HCT116 (cell line): Measurements from ENCODE around the gene CNMD. TPM values are rescaled to one million over a fixed set of nuclear protein-coding genes. Genes with fewer than 3 reads are reported as not detected.
"Not testable (repeated sequence)": the region's sequence is repeated elsewhere in the genome, so short reads cannot be mapped to it uniquely, and the experiment has no call there.

Source experiments
- ATAC-seq: fragments of 200-7000 bp; cut with Tn5 transposase; 2 replicates; pipeline ENCODE4 v1.9.1; 2020; ENCODE audit warnings: mild to moderate bottlenecking, moderate library complexity
- BruUV-seq: library from RNA; stranded (reverse); fragments of 400-500 nt; replicated peaks from 2 replicates; lab custom pipeline; 2021; lab: Mats Ljungman, UMichigan
- CTCF ChIA-PET: fragments of 300-600 bp; sonication (Branson Sonifier 250); formaldehyde crosslinking; loops from one replicate; lab custom pipeline; 2021; ENCODE audit warnings: antibody characterized with exemption; lab: Charles Lee
- POLR2A ChIA-PET: fragments of 300-600, 350-600 bp; sonication (Branson Sonifier 250); formaldehyde crosslinking; loops from one replicate; lab custom pipeline; 2021; ENCODE audit warnings: antibody characterized with exemption; lab: Charles Lee
- RAD21 ChIA-PET, 2 experiments: fragments of 300-600 bp; sonication (Branson Sonifier 250); formaldehyde crosslinking; loops; one replicate each; lab custom pipeline; 2023; ENCODE audit warnings: low total read pairs in 2 of 2; ENCODE audit not compliant: uncharacterized antibody in 2 of 2, unreplicated experiment in 2 of 2, low non-redundant PET in 1 of 2; lab: Charles Lee
- DNase-seq: peaks from one replicate; pipeline ENCODE4 v3.0.0-alpha.2; 2010; ENCODE audit warnings: low read depth, low spot score
- H2AFZ ChIP-seq: fragments of 200-600 bp; shearing (Covaris generic), sonication (generic); 2 replicates; pipeline ENCODE4 v1.6.1; 2017; ENCODE audit warnings: low read depth, mixed run types, mixed read lengths, antibody characterized with exemption, low read length; ENCODE audit not compliant: poor library complexity, severe bottlenecking
- H3K27ac ChIP-seq: 2 replicates; pipeline ENCODE4 v1.5.1; 2012; ENCODE audit warnings: low read depth, low read length
- H3K27me3 ChIP-seq: fragments of 200-600 bp; sonication (generic); 2 replicates; pipeline ENCODE4 v1.6.1; 2016; ENCODE audit warnings: mixed run types, low read length, mixed read lengths; ENCODE audit not compliant: insufficient read depth
- H3K36me3 ChIP-seq, 2 experiments: fragments of 200-500 bp in 1 of 2; fragments of 200-600 bp in 1 of 2; sonication (Bioruptor generic) in 1 of 2; sonication (generic) in 1 of 2; 2 replicates each; pipeline versions ENCODE4 v1.5.1 to v1.6.1; 2014 to 2016; ENCODE audit warnings: low read length in 2 of 2, inconsistent platforms in 1 of 2, mixed read lengths in 1 of 2, mixed run types in 1 of 2; ENCODE audit not compliant: insufficient read depth in 2 of 2, control insufficient read depth in 1 of 2
- H3K4me1 ChIP-seq, 2 experiments: fragments of 200-600 bp in 1 of 2; sonication (generic) in 1 of 2; 2 replicates each; pipeline versions ENCODE4 v1.5.1 to v1.6.1; 2012 to 2017; ENCODE audit warnings: low read length in 2 of 2, inconsistent platforms in 1 of 2, mild to moderate bottlenecking in 1 of 2, mixed read lengths in 1 of 2, mixed run types in 1 of 2, moderate library complexity in 1 of 2; ENCODE audit not compliant: insufficient read depth in 2 of 2, control insufficient read depth in 1 of 2
- H3K4me2 ChIP-seq: fragments of 200-600 bp; sonication (generic); 2 replicates; pipeline ENCODE4 v1.6.1; 2017; ENCODE audit warnings: mixed run types, low read length, mixed read lengths
- H3K4me3 ChIP-seq, 2 experiments: fragments of 200-600 bp in 1 of 2; sonication (generic) in 1 of 2; replicated peaks in 1 of 2; 2 replicates each; pipeline ENCODE4 v1.5.1; 2011 to 2016; ENCODE audit warnings: low read length in 2 of 2, control low read depth in 1 of 2, low read depth in 1 of 2, mild to moderate bottlenecking in 1 of 2, mixed read lengths in 1 of 2, mixed run types in 1 of 2
- H3K79me2 ChIP-seq: fragments of 200-600 bp; sonication (generic); 2 replicates; pipeline ENCODE4 v1.6.1; 2017; ENCODE audit warnings: mild to moderate bottlenecking, mixed run types, low read length, moderate library complexity, mixed read lengths; ENCODE audit not compliant: insufficient read depth
- H3K9ac ChIP-seq: fragments of 200-600 bp; sonication (generic); 2 replicates; pipeline ENCODE4 v1.6.1; 2016; ENCODE audit warnings: low read length, mixed read lengths
- H3K9me2 ChIP-seq: fragments of 200-600 bp; sonication (generic), shearing (Covaris generic); 2 replicates; pipeline ENCODE4 v1.6.1; 2017; ENCODE audit warnings: mixed run types, mild to moderate bottlenecking, moderate library complexity; ENCODE audit not compliant: insufficient read depth
- H3K9me3 ChIP-seq, 2 experiments: fragments of 200-500 bp in 1 of 2; fragments of 200-600 bp in 1 of 2; sonication (Bioruptor generic) in 1 of 2; sonication (generic) in 1 of 2; 2 replicates each; pipeline ENCODE4 v1.6.1; 2014 to 2017; ENCODE audit warnings: low read length in 2 of 2, mixed read lengths in 2 of 2, inconsistent platforms in 1 of 2, low read depth in 1 of 2, mild to moderate bottlenecking in 1 of 2, mixed run types in 1 of 2, moderate library complexity in 1 of 2; ENCODE audit not compliant: control insufficient read depth in 1 of 2, insufficient read depth in 1 of 2
- H4K20me1 ChIP-seq: fragments of 200-600 bp; sonication (generic), shearing (Covaris generic); 2 replicates; pipeline ENCODE4 v1.6.1; 2017; ENCODE audit warnings: mixed run types, mild to moderate bottlenecking, moderate library complexity; ENCODE audit not compliant: insufficient read depth
- CEBPB ChIP-seq: IDR thresholded peaks from 2 replicates; pipeline ENCODE4 v1.6.1; 2012; ENCODE audit warnings: low read depth
- EGR1 ChIP-seq: IDR thresholded peaks from 2 replicates; pipeline ENCODE4 v1.6.1; 2012; ENCODE audit warnings: low read depth
- FOSL1 ChIP-seq: IDR thresholded peaks from 2 replicates; pipeline ENCODE4 v1.6.1; 2012; ENCODE audit warnings: low read depth
- SRF ChIP-seq: IDR thresholded peaks from 2 replicates; pipeline ENCODE4 v1.6.1; 2012; ENCODE audit warnings: low read depth
- ZFX ChIP-seq: fragments of 450-650 bp; IDR thresholded peaks from 2 replicates; pipeline ENCODE4 v1.6.1; 2017
- intact Hi-C: fragments of 100-400 bp; cut with micrococcal nuclease; formaldehyde crosslinking; loops from 2 replicates; pipeline ENCODE4 v1.10.0; 2022
- total RNA-seq: library from RNA; stranded (reverse); gene quantifications from one replicate; pipeline ENCODE4 v1.2.1, GENCODE V29; 2021; ENCODE audit not compliant: unreplicated experiment
- TF ChIP-seq, protein P1 (sequence below): IDR thresholded peaks from 2 replicates; pipeline ENCODE4 v1.6.1; 2012; ENCODE audit warnings: low read depth
- TF ChIP-seq, protein P2 (sequence below), 3 experiments: fragments of 200-600 bp in 1 of 3; sonication (generic) in 1 of 3; IDR thresholded peaks in 2 of 3; conservative IDR thresholded peaks in 1 of 3; 2 replicates each; pipeline ENCODE4 v1.5.1; 2012 to 2017; ENCODE audit warnings: low read depth in 2 of 3, low read length in 2 of 3, antibody characterized with exemption in 1 of 3, borderline replicate concordance in 1 of 3, control low read depth in 1 of 3, mild to moderate bottlenecking in 1 of 3, mixed read lengths in 1 of 3, mixed run types in 1 of 3, moderate library complexity in 1 of 3; ENCODE audit not compliant: insufficient read depth in 1 of 3
- TF ChIP-seq, protein P3 (sequence below): IDR thresholded peaks from 2 replicates; pipeline ENCODE4 v1.6.1; 2012

Gene CNMD
- total RNA-seq, 1 experiment from 2014 or later = not detected

DNA sequence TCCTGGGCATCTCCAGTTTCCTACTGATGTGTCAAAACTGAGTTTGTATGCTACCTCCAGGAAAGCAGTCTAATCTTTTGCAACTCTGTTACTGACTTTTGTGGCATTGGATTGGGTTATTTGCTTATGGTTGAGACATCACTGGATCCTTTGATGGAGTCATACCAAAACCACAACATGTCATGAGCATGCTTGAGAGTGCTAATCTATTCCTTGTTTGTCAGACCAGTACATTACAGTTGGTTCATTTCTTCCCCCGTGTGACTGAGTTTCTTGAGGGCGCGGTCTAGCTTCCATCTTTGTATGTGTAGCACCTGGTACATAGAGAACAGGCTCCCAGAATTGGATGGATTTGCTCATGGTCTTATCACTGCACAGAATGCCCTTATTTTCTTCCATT is 43.8 kb downstream of the CNMD start:
- Histone ChIP-seq H3K4me3 (no peak overlapping the region), H2AFZ (no peak overlapping the region), H3K9me3 (no peaks in the 10 kb centered on the region), H3K27me3 (no peaks in the 10 kb centered on the region), H3K79me2 (no peaks in the 10 kb centered on the region), H3K4me1 (no peaks in the 10 kb centered on the region), H3K9me2 (no peaks in the 10 kb centered on the region), H3K36me3 (no peaks in the 10 kb centered on the region; a peak in 1 of 4 replicates), H3K4me2 (no peak overlapping the region), H3K27ac (no peak overlapping the region), H3K9ac (no peak overlapping the region), H4K20me1 (no peaks in the 10 kb centered on the region)
- DNase-seq = no peak
- no TSS peak for BruUV-seq
- intact Hi-C loops = no loop called here
- ChIA-PET RAD21 (no interaction called here), POLR2A (no interaction called here), CTCF (no interaction called here)
- no peak for ATAC-seq
- no peak for TF ChIP-seq ZFX
- no peak for TF ChIP-seq CEBPB
- TF ChIP-seq EGR1 = no peak
- TF ChIP-seq SRF = no peak
- TF ChIP-seq, protein P1, sequence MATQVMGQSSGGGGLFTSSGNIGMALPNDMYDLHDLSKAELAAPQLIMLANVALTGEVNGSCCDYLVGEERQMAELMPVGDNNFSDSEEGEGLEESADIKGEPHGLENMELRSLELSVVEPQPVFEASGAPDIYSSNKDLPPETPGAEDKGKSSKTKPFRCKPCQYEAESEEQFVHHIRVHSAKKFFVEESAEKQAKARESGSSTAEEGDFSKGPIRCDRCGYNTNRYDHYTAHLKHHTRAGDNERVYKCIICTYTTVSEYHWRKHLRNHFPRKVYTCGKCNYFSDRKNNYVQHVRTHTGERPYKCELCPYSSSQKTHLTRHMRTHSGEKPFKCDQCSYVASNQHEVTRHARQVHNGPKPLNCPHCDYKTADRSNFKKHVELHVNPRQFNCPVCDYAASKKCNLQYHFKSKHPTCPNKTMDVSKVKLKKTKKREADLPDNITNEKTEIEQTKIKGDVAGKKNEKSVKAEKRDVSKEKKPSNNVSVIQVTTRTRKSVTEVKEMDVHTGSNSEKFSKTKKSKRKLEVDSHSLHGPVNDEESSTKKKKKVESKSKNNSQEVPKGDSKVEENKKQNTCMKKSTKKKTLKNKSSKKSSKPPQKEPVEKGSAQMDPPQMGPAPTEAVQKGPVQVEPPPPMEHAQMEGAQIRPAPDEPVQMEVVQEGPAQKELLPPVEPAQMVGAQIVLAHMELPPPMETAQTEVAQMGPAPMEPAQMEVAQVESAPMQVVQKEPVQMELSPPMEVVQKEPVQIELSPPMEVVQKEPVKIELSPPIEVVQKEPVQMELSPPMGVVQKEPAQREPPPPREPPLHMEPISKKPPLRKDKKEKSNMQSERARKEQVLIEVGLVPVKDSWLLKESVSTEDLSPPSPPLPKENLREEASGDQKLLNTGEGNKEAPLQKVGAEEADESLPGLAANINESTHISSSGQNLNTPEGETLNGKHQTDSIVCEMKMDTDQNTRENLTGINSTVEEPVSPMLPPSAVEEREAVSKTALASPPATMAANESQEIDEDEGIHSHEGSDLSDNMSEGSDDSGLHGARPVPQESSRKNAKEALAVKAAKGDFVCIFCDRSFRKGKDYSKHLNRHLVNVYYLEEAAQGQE = no peak
- no peak for TF ChIP-seq FOSL1

DNA sequence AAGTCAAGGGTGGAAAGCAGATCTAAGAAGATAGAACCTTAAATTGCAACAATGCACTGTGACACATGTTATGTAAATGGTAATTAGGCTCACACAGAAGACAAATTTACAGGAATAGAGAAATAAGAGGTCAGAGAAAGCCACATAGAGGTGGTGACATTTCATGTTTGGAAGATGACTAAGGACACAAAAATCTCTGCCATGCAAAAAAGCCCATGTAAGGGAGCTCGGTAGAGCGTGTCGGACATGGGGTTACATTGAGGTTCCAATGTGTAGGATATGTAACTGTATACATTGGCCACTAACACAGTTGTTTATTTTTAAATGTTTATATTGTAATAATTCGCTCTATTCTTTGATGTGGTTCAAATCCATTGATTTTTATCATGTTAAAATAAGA is 53.2 kb downstream of the CNMD start:
- RAD21 ChIA-PET = no interaction called here
- CTCF ChIA-PET = no interaction called here
- H3K27ac ChIP-seq = no peak overlapping the region
- TF ChIP-seq, protein P2, sequence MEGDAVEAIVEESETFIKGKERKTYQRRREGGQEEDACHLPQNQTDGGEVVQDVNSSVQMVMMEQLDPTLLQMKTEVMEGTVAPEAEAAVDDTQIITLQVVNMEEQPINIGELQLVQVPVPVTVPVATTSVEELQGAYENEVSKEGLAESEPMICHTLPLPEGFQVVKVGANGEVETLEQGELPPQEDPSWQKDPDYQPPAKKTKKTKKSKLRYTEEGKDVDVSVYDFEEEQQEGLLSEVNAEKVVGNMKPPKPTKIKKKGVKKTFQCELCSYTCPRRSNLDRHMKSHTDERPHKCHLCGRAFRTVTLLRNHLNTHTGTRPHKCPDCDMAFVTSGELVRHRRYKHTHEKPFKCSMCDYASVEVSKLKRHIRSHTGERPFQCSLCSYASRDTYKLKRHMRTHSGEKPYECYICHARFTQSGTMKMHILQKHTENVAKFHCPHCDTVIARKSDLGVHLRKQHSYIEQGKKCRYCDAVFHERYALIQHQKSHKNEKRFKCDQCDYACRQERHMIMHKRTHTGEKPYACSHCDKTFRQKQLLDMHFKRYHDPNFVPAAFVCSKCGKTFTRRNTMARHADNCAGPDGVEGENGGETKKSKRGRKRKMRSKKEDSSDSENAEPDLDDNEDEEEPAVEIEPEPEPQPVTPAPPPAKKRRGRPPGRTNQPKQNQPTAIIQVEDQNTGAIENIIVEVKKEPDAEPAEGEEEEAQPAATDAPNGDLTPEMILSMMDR (IDR thresholded peaks at IDR 0.05 in 2 of 3, conservative IDR thresholded peaks at IDR 0.05 in 1 of 3; ENCODE audit: borderline replicate concordance in 1 of 3, insufficient read depth in 1 of 3, low read depth in 2 of 3, low read length in 2 of 3) = no peak
- TF ChIP-seq, protein P3, sequence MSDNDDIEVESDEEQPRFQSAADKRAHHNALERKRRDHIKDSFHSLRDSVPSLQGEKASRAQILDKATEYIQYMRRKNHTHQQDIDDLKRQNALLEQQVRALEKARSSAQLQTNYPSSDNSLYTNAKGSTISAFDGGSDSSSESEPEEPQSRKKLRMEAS = no peak
- TF ChIP-seq, all 23 proteins: peak for 0
- Histone ChIP-seq H3K4me2 (no peak overlapping the region), H3K9ac (no peak overlapping the region), H3K9me2 (no peaks in the 10 kb centered on the region), H3K4me1 (no peaks in the 10 kb centered on the region), H3K36me3 (peaks cover 23 to 41% of the 10 kb centered on the region in 2 experiments; a peak in 3 of 4 replicates), H2AFZ (no peak overlapping the region), H3K9me3 (no peaks in the 10 kb centered on the region), H3K79me2 (peaks cover 32% of the 10 kb centered on the region), H4K20me1 (no peaks in the 10 kb centered on the region), H3K4me3 (no peak overlapping the region), H3K27me3 (no peaks in the 10 kb centered on the region)
- intact Hi-C loops = no loop called here
- no TSS peak for BruUV-seq
- POLR2A ChIA-PET = no interaction called here
- DNase-seq (no peak), ATAC-seq (no peak)

DNA sequence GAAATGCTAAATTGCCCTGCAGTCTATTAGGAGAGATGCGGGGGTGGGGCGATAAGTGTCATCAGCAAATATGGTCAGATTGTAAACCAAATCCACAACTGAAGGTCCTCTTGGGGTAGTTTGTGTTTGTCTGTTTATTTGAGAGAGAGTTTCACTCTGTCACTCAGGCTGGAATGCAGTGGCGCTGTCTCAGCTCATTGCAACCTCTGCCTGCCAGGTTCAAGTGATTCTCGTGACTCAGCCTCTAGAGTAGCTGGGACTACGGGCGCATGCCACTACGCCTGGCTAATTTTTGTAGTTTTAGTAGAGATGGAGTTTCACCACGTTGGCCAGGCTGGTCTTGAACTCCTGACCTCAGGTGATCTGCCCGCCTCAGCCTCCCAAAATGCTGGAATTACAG is 53.8 kb downstream of the CNMD start:
- H3K4me1 ChIP-seq, H4K20me1 ChIP-seq, BruUV-seq, POLR2A ChIA-PET, H3K9me2 ChIP-seq, H3K4me3 ChIP-seq, intact Hi-C loops, H3K9ac ChIP-seq, H3K4me2 ChIP-seq, H2AFZ ChIP-seq, H3K27me3 ChIP-seq, DNase-seq, ATAC-seq, CTCF ChIA-PET, H3K27ac ChIP-seq, H3K9me3 ChIP-seq, RAD21 ChIA-PET: not testable (repeated sequence)
- Histone ChIP-seq H3K79me2 (peaks cover 33% of the 10 kb centered on the region), H3K36me3 (peaks cover 26 to 42% of the 10 kb centered on the region in 2 experiments; a peak in 3 of 4 replicates)
